ENCODE results near the gene PCBP3. TPM values are rescaled to one million over a fixed set of nuclear protein-coding genes. Genes with fewer than 3 reads are reported as not detected.

The PCBP3 gene
- total RNA-seq, 1 experiment from 2014 or later, result not detected

DNA sequence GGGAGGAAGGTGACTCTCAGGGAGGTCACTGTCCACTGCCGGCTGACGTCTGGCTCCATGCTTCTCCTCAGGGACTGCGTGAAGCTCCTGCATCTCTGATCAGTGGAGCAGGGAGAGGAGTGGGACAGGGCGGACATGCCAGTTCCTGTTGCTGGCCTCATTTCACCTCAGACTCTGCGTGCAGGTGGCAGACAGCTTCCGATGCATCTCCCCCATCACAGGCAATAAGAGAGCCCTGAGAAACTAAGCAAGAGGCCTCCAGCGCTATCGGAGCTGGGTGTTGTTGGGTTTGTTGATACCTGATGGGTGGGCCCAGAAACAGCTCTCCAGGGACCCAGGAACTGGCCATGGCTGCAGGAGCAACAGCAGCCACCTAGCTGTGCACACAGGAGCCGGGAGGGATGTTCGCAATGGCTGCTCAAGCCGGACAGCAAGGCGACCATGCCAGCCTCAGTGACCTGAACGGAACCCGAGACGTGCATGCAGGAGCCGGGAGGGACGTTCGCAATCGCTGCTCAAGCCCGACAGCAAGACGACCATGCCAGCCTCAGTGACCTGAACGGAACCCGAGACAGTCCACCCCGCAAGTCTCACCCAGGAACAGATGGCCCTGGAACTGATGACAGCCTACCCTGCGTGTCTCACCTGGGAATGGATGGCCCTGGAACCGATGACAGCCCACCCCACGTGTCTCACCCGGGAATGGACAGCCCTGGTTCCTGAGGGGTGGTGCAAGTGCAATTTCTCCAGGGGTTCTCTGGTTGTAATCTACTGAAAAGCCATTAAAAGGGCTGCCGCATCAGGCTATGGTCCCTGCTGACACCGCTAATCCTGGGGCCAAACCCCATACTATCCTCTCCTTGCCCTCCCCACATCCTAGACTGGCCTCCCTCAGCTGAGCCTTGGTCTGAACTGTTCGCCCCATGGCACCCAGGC is 14.2 kb upstream of the PCBP3 start:
- Histone ChIP-seq H3K9me3 (ENCODE audit: insufficient read depth, low read depth) (no peaks in the 10 kb centered on the region), H3K4me2 (no peak overlapping the region), H3K9me2 (ENCODE audit: insufficient read depth) (no peaks in the 10 kb centered on the region), H3F3A (ENCODE audit: insufficient read depth, low read depth) (no peaks in the 10 kb centered on the region), H4K20me1 (ENCODE audit: insufficient read depth) (no peaks in the 10 kb centered on the region), H3K27ac (no peak overlapping the region), H3K36me3 (ENCODE audit: low read depth) (no peaks in the 10 kb centered on the region), H3K27me3 (ENCODE audit: insufficient read depth, low read depth) (peaks cover 47% of the 10 kb centered on the region), H3K4me1 (replicated peaks; ENCODE audit: insufficient read depth) (no peaks in the 10 kb centered on the region), H3K4me3 (no peak overlapping the region), H3K79me2 (ENCODE audit: low read depth) (no peaks in the 10 kb centered on the region), H2AFZ (no peak overlapping the region)
- CTCF ChIA-PET, result no interaction called here
- POLR2A ChIA-PET (ENCODE audit: unreplicated experiment), result no interaction called here
- intact Hi-C loops (cut with micrococcal nuclease; ENCODE audit: unreplicated experiment), result no loop called here
- BruUV-seq (replicated peaks), result no TSS peak
- no peak for DNase-seq
- TF ChIP-seq EZH2 (IDR thresholded peaks at IDR 0.05; ENCODE audit: low read depth), result no peak
- TF ChIP-seq, protein P1, sequence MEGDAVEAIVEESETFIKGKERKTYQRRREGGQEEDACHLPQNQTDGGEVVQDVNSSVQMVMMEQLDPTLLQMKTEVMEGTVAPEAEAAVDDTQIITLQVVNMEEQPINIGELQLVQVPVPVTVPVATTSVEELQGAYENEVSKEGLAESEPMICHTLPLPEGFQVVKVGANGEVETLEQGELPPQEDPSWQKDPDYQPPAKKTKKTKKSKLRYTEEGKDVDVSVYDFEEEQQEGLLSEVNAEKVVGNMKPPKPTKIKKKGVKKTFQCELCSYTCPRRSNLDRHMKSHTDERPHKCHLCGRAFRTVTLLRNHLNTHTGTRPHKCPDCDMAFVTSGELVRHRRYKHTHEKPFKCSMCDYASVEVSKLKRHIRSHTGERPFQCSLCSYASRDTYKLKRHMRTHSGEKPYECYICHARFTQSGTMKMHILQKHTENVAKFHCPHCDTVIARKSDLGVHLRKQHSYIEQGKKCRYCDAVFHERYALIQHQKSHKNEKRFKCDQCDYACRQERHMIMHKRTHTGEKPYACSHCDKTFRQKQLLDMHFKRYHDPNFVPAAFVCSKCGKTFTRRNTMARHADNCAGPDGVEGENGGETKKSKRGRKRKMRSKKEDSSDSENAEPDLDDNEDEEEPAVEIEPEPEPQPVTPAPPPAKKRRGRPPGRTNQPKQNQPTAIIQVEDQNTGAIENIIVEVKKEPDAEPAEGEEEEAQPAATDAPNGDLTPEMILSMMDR (conservative IDR thresholded peaks at IDR 0.05), result no peak

DNA sequence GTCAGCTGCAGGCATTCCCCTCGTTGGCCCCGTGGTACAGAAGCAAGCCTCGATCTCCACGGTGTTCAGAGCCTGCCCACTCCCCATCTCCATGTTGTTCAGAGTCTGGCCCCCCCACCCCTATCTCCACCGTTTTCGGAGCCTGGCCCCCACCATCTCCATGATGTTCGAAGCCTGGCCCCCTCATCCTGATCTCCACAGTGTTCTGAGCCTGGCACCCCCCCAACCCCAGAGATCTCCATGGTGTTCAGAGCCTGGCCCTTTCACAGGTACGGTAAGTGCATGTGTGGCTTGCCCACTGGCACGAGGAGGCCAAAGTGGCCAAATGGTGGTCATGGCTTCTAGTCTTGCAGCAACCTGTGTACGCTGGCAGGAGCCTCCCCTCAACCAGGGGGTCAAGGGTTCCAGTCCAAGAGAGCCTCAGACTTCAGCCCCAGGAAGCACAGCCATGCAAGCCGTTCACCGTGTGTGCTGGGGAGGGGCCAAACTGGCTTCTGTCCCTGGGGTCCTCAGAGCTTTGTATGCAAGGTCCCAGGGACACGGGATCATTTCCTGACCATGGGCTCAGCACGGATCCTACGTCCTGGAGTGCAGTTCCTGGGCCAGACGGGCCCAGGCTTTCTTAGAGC is 13.3 kb upstream of the PCBP3 start:
- Histone ChIP-seq H3F3A (ENCODE audit: insufficient read depth, low read depth) (peaks cover 3% of the 10 kb centered on the region), H3K4me3 (no peak overlapping the region), H3K9me2 (ENCODE audit: insufficient read depth) (no peaks in the 10 kb centered on the region), H3K79me2 (ENCODE audit: low read depth) (no peaks in the 10 kb centered on the region), H3K4me2 (no peak overlapping the region), H3K36me3 (ENCODE audit: low read depth) (no peaks in the 10 kb centered on the region), H2AFZ (no peak overlapping the region), H3K27me3 (ENCODE audit: insufficient read depth, low read depth) (peaks cover 38% of the 10 kb centered on the region), H3K4me1 (replicated peaks; ENCODE audit: insufficient read depth) (no peaks in the 10 kb centered on the region), H3K27ac (no peak overlapping the region), H4K20me1 (ENCODE audit: insufficient read depth) (no peaks in the 10 kb centered on the region), H3K9me3 (ENCODE audit: insufficient read depth, low read depth) (no peaks in the 10 kb centered on the region)
- CTCF ChIA-PET, result no interaction called here
- BruUV-seq (replicated peaks), result no TSS peak
- intact Hi-C loops (cut with micrococcal nuclease; ENCODE audit: unreplicated experiment), result no loop called here
- TF ChIP-seq EZH2 (IDR thresholded peaks at IDR 0.05; ENCODE audit: low read depth), result no peak
- TF ChIP-seq, protein P1 (conservative IDR thresholded peaks at IDR 0.05), result no peak
- POLR2A ChIA-PET (ENCODE audit: unreplicated experiment), result no interaction called here
- DNase-seq, result no peak

DNA sequence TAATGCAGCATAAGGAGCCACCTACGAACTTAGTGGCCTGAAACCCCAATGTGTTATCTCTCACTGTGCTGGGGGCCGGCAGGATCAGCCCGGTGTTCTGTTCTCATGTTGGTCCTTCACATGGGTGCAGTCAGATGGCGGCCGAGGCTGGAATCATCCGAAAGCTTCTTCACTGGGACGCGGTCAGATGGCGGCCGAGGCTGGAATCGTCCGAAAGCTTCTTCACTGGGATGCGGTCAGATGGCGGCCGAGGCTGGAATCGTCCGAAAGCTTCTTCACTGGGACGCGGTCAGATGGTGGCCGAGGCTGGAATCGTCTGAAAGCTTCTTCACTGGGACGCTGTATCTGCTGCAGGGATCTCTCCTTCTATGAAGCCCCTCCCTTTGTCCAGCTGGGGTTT is 12.6 kb upstream of the PCBP3 start:
- Histone ChIP-seq H2AFZ (no peak overlapping the region), H3K9me2 (ENCODE audit: insufficient read depth) (no peaks in the 10 kb centered on the region), H3K27me3 (ENCODE audit: insufficient read depth, low read depth) (peaks cover 33% of the 10 kb centered on the region), H3K4me3 (no peak overlapping the region), H3K4me2 (no peak overlapping the region), H3K27ac (no peak overlapping the region), H4K20me1 (ENCODE audit: insufficient read depth) (no peaks in the 10 kb centered on the region), H3K36me3 (ENCODE audit: low read depth) (no peaks in the 10 kb centered on the region), H3K4me1 (replicated peaks; ENCODE audit: insufficient read depth) (no peaks in the 10 kb centered on the region), H3F3A (ENCODE audit: insufficient read depth, low read depth) (peaks cover 10% of the 10 kb centered on the region), H3K9me3 (ENCODE audit: insufficient read depth, low read depth) (no peaks in the 10 kb centered on the region), H3K79me2 (ENCODE audit: low read depth) (no peaks in the 10 kb centered on the region)
- no peak for TF ChIP-seq EZH2 (IDR thresholded peaks at IDR 0.05; ENCODE audit: low read depth)
- TF ChIP-seq, protein P1 (conservative IDR thresholded peaks at IDR 0.05), result no peak
- POLR2A ChIA-PET (ENCODE audit: unreplicated experiment), result no interaction called here
- intact Hi-C loops (cut with micrococcal nuclease; ENCODE audit: unreplicated experiment), result no loop called here
- CTCF ChIA-PET, result no interaction called here
- no TSS peak for BruUV-seq (replicated peaks)
- DNase-seq, result no peak
